Transverse colon (tissue), 4 donors: ENCODE results near the gene AMD1.

Experiments used
- CTCF ChIP-seq, 5 experiments: fragments of 200-600 bp in 3 of 5; fragments of 450-650 bp in 2 of 5; sonication (generic) in 3 of 5; IDR thresholded peaks; 1 replicate in 2 of 5; 2 replicates in 3 of 5; pipeline ENCODE4 v1.5.1; 2016 to 2017; ENCODE audit warnings: antibody characterized with exemption in 5 of 5, inconsistent platforms in 3 of 5, mild to moderate bottlenecking in 2 of 5, moderate library complexity in 1 of 5
- POLR2A ChIP-seq: fragments of 450-650 bp; IDR thresholded peaks from one replicate; pipeline ENCODE4 v1.6.1; 2016; ENCODE audit warnings: antibody characterized with exemption, mild to moderate bottlenecking, moderate library complexity
- POLR2AphosphoS5 ChIP-seq, 3 donors: sonication (generic); formaldehyde crosslinking; IDR thresholded peaks; one replicate each; pipeline ENCODE4 v1.6.1; 2016; ENCODE audit warnings: antibody characterized with exemption in 3 of 3

DNA sequence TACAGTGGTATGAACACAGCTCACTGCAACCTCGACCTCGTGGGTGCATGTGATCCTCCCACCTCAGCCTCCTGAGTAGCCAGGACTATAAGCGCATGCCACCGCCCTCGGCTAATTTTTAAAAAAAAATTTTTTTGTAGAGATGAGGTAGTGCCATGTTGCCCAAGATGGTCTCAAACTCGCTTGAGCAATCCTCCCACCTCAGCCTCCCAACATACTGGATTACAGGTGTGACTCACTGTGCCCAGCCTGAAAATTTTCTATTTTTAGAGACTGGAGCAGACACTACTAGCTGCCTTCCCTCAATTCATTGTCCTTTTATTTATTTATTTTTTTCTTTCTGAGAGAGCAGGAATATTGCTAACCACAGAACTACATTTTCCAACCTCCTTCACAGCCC, 63.6 kb downstream of the AMD1 start:
- TF ChIP-seq CTCF (IDR thresholded peaks at IDR 0.05) (no peak), POLR2A (no peak), POLR2AphosphoS5 (IDR thresholded peaks at IDR 0.05) (no peak)
